ENCODE measurements around the gene ESPN.

Gene ESPN

DNA sequence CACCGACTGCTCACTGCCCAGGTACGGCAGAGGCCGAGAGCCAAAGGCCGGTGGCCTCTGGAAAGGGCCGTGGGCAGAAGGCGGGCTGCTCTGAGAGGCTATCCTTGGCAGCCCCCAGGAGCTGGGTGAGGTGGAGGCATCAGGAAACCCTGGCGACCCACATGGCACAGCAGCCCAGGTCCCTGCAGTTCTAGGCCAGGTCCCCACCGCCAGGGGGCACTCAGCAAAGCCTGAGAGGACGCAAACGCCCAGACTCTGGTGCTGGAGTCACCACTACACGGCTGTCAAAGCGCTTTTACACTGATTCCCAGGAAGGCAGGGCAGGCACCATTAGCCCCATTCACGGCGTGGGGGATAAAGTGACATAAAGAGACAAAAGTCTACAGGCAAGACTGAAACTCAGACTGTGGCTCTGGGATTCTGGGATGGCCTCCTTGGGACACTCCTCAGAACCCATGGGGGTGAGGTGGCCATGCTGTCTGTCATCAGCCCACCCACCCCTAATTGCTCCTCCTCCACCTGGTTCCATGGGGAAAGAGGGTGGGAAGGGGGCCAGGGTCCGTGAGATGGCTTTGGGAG is 61.9 kb downstream of the ESPN start (continued):
- TF ChIP-seq ZNF654 (tag by site-specific recombination; IDR thresholded peaks at IDR 0.05; ENCODE audit: low read depth) = peak; percentile 11; the same call in 1 of the 2 replicates
- 0 out of 2 replicates have a peak, but pooled peaks have one; percentile 76 for TF ChIP-seq ZSCAN30 (tag by site-specific recombination; IDR thresholded peaks at IDR 0.05)
- TF ChIP-seq, protein P1, sequence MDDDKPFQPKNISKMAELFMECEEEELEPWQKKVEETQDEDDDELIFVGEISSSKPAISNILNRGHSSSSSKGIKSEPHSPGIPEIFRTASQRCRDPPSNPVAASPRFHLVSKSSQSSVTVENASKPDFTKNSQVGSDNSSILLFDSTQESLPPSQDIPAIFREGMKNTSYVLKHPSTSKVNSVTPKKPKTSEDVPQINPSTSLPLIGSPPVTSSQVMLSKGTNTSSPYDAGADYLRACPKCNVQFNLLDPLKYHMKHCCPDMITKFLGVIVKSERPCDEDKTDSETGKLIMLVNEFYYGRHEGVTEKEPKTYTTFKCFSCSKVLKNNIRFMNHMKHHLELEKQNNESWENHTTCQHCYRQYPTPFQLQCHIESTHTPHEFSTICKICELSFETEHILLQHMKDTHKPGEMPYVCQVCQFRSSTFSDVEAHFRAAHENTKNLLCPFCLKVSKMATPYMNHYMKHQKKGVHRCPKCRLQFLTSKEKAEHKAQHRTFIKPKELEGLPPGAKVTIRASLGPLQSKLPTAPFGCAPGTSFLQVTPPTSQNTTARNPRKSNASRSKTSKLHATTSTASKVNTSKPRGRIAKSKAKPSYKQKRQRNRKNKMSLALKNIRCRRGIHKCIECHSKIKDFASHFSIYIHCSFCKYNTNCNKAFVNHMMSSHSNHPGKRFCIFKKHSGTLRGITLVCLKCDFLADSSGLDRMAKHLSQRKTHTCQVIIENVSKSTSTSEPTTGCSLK (tag by site-specific recombination; IDR thresholded peaks at IDR 0.05) = no peak
- TF ChIP-seq, protein P2, sequence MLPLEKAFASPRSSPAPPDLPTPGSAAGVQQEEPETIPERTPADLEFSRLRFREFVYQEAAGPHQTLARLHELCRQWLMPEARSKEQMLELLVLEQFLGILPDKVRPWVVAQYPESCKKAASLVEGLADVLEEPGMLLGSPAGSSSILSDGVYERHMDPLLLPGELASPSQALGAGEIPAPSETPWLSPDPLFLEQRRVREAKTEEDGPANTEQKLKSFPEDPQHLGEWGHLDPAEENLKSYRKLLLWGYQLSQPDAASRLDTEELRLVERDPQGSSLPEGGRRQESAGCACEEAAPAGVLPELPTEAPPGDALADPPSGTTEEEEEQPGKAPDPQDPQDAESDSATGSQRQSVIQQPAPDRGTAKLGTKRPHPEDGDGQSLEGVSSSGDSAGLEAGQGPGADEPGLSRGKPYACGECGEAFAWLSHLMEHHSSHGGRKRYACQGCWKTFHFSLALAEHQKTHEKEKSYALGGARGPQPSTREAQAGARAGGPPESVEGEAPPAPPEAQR (tag by site-specific recombination; IDR thresholded peaks at IDR 0.05) = no peak
- no peak for TF ChIP-seq MZF1 (tag by site-specific recombination; IDR thresholded peaks at IDR 0.05; ENCODE audit: borderline replicate concordance)

DNA sequence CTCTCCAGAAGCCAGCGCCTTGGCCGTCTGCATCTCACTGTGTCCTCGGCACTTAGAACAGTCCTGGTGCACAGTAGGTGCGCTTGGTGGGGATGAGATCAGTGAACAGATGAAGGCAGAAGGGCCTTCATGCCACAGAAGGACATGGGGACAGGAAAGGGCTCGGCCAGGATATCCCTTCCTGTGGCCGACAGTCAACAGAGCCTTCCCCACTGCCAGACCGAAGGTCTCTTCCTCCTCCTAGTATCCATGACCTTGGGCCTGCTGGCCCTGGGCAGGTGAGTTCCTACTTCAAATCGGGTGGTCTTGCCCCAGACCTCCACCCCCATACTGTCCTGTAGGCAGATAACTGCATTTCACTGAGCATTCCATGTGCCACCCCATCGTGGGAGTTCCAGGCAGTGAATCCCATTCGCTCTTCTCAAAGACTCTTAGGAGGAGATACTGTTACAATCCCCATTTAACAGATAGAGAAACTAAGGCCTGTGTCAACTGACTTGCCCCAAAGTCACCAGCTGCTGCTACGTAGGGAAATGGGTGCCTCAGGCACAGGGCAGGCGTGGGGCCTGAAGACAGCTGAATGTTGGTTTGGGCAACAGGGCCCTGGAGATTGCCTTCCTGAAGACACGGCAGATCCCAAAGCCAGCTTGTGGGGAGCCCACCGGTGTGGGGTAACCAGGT is 63.4 kb downstream of the ESPN start:
- Histone ChIP-seq H3K4me1 (ENCODE audit: control insufficient read depth, insufficient read depth, low read length) (no peaks in the 10 kb centered on the region), H3K27ac (ENCODE audit: extremely low read depth, low read depth, low read length) (no peak overlapping the region), H3K36me3 (ENCODE audit: control insufficient read depth in 2 of 2, insufficient read depth in 1 of 2, low read length in 2 of 2) (no peaks in the 10 kb centered on the region), H3K4me3 (ENCODE audit: low read depth, low read length) (no peak overlapping the region), H3K9me3 (ENCODE audit: control insufficient read depth, insufficient read depth, low read depth, low read length) (no peaks in the 10 kb centered on the region)
- ChIA-PET CTCF (interaction anchor here (0.5 to 3.6 kb wide), 10 partner anchors 11 to 295 kb away, joined by 3 to 40 read pairs (median 4); no protein-coding TSS in a partner anchor), POLR2A (no interaction called here)
- TF ChIP-seq, protein P1 (tag by site-specific recombination; IDR thresholded peaks at IDR 0.05) = no peak
- no peak for TF ChIP-seq ZNF768 (tag by site-specific recombination; IDR thresholded peaks at IDR 0.05)

- H3K4me3 ChIP-seq (ENCODE audit: low read depth, low read length) = no peak overlapping the region
- ChIA-PET CTCF (interaction anchor here (0.6 to 3.6 kb wide), 16 partner anchors 9 to 306 kb away, joined by 3 to 40 read pairs (median 5); no protein-coding TSS in a partner anchor), POLR2A (no interaction called here)
- H3K27ac ChIP-seq (ENCODE audit: extremely low read depth, low read depth, low read length) = no peak overlapping the region
- no peaks in the 10 kb centered on the region for H3K4me1 ChIP-seq (ENCODE audit: control insufficient read depth, insufficient read depth, low read length)
- no peaks in the 10 kb centered on the region for H3K9me3 ChIP-seq (ENCODE audit: control insufficient read depth, insufficient read depth, low read depth, low read length)
- no peaks in the 10 kb centered on the region for H3K36me3 ChIP-seq (ENCODE audit: control insufficient read depth in 2 of 2, insufficient read depth in 1 of 2, low read length in 2 of 2)
- no peak for TF ChIP-seq TSHZ1 (tag by site-specific recombination; IDR thresholded peaks at IDR 0.05; ENCODE audit: borderline replicate concordance)
- no peak for TF ChIP-seq ZBTB21 (tag by site-specific recombination; IDR thresholded peaks at IDR 0.05)
- peak; percentile 91 for TF ChIP-seq ZNF341 (tag by site-specific recombination; IDR thresholded peaks at IDR 0.05; ENCODE audit: low read depth)
- TF ChIP-seq ZNF404 (tag by site-specific recombination; IDR thresholded peaks at IDR 0.05) = no peak
- no peak for TF ChIP-seq ZNF169 (tag by site-specific recombination; IDR thresholded peaks at IDR 0.05)
- TF ChIP-seq, protein P3, sequence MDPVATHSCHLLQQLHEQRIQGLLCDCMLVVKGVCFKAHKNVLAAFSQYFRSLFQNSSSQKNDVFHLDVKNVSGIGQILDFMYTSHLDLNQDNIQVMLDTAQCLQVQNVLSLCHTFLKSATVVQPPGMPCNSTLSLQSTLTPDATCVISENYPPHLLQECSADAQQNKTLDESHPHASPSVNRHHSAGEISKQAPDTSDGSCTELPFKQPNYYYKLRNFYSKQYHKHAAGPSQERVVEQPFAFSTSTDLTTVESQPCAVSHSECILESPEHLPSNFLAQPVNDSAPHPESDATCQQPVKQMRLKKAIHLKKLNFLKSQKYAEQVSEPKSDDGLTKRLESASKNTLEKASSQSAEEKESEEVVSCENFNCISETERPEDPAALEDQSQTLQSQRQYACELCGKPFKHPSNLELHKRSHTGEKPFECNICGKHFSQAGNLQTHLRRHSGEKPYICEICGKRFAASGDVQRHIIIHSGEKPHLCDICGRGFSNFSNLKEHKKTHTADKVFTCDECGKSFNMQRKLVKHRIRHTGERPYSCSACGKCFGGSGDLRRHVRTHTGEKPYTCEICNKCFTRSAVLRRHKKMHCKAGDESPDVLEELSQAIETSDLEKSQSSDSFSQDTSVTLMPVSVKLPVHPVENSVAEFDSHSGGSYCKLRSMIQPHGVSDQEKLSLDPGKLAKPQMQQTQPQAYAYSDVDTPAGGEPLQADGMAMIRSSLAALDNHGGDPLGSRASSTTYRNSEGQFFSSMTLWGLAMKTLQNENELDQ (tag by site-specific recombination; IDR thresholded peaks at IDR 0.05; ENCODE audit: low read depth) = no peak
- TF ChIP-seq ZNF692 (tag by site-specific recombination; IDR thresholded peaks at IDR 0.05) = no peak
- TF ChIP-seq SP3 (tag by site-specific recombination; IDR thresholded peaks at IDR 0.05) = peak; percentile 40; the same call in 1 of the 2 replicates
- TF ChIP-seq ZSCAN23 (tag by site-specific recombination; IDR thresholded peaks at IDR 0.05) = no peak
Observed at GRCh38 chr1:6488602-6489382, 64.2 kb downstream of the ESPN start.
